Inferior parietal cortex (tissue), 1 donor: ENCODE results near the gene BCL7C.
"Not testable (repeated sequence)": the region's sequence is repeated elsewhere in the genome, so short reads cannot be mapped to it uniquely, and the experiment has no call there.

Experiments
- DNase-seq: peaks from one replicate; pipeline ENCODE4 v3.0.0-alpha.2; 2016; ENCODE audit errors: extremely low spot score

BCL7C gene

DNA sequence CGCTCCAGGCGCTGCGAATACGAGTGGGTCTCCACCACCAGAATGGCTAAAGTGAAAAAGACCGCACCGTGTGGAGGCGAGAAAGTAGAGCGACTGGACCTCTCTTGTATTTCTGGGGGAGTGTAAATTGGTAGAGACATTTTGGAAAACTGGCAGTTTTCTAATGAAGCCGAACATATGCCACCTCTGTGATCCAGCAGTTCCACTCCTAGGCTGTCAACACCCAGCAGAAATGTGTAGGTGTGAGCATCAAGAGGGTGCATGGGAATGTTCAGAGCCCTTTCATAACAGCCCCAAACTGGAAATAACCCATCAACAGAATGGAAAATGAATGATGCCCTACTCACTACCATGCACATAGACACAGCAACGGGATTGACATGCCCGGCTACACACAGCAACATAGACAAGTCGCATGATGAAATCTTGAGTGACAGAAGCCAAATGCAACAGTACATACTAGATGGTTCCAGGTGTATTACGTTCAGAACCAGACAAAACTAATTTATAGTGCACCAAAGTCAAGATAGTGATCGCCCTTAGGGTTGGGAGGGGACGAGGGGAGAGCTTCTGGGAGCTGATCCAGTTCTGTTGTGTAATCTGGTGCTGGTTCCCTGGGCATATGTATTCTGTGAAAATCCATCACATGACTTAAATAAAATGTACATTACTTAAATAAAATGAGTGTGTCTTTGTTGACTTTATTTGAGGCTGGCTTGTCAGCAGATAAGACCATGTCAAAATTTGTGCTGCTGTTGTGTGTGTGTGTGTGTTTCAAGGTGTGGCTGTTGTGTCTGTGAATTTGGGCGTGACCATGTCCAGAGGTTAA is 877 bp upstream of the BCL7C start:
- DNase-seq = no peak

DNA sequence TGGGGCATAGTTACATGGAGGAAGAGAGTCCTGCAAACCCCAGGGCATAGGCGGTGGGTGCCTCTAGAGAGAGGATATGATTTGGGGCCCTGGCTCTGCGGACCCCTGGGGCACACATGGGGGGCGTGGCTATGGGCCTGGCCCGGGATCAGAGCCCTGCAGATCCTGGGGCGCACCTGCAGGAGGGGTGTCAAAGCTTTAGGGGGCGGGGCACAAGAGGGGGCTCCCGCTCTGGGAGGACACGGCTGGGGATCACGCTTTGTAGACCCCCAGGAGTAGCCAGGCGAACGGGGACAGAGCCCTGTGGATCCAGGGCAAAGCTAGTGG is 497 bp downstream of the BCL7C start:
- DNase-seq = no peak

DNA sequence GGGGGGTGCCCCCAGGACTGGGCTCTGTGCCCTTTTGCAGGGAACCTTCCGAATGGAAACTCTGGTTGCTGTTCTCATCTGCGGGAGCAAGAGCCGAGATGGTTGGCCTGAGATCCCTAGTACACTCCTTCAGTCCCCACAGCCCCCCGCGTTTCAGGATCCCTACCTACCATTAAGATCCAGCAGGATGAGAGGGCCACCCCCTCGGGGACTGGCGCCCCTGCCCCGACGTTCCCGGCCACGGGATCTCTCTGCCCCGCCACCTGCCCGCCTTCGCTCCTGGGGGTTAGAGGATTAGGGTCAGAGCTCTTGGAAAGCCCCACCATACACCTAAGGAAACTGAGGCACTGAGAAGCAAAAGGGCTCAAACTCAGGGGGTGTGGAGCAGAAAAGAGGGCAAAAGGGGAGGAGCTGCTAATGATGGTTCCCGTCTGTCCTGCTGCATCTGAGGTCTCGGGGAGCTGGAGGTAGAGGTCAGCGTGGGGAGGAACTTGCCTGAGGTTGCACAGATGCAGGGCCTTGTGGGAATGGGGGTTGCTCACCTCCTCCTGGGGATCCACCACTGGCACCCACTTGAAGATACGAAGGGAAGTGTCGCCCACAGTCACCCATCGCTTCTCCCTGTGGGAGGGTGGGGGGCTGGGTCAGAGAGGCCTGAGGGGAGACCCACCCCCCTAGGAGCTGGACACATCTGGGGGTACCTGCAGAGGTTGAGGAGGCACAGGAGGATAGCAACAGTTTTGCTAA is 1.0 kb downstream of the BCL7C start:
- no peak for DNase-seq

DNA sequence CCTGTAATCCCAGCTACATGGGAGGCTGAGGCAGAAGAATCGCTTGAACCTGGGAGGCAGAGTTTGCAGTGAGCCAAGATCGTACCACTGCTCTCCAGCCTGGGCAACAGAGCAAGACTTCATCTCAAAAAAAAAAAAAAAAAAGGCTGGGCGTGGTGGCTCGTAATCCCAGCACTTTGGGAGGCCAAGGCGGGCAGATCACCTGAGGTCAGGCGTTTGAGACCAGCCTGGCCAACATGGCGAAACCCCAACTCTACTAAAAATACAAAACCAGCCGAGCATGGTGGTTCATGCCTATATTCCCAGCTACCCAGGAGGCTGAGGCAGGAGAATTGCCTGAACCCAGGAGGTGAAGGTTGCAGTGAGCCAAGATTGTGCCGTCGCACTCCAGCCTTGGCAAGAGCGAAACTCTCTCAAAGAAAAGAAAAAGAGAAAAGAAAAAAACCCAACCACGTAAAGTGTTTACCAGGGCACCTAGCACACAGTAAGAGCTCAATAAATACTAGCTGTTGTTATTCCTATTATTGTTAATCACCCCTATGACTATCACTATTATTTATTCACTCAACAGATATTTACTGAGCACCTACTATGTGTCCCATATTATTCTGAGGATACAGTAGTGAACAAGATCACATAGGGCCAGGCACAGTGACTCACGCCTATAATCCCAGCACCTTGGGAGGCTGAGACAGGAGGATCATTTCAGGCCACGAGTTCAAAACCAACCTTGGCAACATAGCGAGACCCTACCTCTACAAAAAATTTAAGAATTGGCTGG is 2.6 kb downstream of the BCL7C start:
- not testable (repeated sequence) for DNase-seq

DNA sequence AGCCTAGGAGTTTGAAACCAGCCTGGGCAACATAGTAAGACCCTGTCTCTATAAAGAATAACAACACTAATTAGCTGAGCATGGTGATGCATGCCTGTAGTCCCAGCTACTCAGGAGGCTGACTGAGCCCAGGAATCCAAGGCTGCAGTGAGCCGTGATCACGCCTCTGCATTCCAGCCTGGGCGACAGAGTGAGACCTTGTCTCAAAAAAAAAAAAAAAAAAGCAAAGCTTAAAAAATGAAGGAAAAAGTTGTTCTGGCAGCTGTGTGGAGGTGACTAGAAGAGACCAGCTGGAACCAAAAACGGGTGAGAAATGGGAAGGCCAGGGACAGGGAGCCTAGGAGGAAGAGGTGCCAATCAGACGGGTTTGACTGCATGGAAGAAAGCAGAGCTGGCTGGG is 4.2 kb downstream of the BCL7C start:
- DNase-seq = no peak

DNA sequence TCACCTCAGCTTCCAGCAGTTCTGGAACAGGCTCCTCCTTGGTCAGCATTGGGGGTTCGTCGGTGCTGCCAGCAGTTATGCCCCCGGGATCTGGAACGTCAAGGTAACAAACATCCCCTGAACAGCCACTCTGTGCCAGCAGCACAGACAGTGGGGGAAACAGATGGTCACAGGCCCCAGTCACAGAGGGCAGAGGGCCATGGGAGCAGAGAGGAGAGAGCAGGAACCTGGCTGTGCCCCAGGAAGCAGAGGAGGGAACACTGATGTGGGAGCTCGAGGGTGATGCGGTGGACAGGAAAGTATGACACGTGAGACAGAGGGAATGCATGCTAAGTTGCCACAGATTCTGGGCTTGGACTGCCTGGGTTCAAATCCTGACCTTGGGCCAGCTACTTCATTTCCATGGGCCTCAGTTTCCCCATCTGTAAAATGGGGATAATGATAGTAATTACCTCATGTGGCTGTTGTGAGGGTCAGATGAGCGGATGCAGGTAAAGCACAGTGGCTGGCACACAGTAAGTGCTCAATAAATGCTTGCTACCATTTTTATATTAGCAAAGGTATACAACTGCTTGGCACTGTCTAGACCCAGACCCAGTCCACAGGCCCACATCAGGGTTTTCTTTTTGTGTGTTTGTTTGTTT is 4.9 kb downstream of the BCL7C start:
- no peak for DNase-seq

DNA sequence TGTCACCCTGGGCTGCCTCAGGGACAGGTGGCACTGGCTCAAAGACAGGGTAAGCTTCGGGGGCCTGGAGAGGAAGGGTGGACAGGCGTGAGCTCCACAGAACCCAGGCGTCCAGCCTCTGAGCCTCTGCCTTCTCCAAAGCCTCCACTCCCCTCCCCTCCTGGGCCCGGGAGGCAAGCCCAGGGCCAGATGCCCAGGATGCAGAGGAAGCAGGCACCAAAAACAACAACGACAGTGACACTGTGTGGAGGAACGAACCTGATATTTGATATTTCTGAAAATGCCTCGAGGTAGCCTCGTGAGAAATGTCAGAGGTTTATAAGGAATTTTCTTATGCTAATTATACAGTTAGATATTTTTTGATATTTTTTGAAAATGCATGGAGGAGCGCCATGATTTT is 6.0 kb downstream of the BCL7C start:
- no peak for DNase-seq

DNA sequence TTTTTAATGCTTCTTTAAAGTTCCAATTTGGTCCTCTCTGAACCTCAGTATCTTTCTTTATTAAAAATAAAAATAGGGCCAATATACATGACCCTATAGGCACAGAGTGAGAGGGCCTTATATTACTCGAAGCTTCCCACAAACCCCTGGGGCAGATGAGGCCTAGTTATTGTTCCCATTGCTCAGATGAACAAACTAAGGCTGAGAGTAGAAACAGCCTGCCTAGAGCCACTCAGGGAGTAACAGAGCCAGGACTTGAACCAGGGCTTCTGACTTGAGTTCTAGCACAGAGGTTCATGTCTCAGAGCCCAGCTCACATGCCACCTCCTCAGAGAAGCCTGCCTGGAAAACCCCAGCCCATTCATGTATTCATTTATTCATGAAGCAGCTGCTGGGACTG is 7.7 kb downstream of the BCL7C start:
- DNase-seq = no peak

DNA sequence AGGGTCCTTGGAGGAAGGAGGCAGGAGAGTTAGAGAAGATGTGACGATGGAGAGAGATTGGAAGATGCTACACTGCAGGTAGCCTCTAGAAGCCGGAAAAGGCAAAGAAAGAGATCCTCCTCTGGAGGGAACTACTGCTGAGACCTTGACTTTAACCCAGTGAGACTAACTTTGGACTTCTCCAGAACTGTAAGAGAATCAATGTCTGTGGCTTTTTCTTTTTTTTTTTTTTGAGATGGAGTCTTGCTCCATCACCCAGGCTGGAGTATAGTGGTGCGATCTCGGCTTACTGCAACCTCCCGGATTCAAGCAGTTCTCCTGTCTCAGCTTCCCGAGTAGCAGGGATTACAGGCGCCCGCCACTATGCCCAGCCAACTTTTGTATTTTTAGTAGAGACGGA is 8.7 kb downstream of the BCL7C start:
- DNase-seq = no peak

DNA sequence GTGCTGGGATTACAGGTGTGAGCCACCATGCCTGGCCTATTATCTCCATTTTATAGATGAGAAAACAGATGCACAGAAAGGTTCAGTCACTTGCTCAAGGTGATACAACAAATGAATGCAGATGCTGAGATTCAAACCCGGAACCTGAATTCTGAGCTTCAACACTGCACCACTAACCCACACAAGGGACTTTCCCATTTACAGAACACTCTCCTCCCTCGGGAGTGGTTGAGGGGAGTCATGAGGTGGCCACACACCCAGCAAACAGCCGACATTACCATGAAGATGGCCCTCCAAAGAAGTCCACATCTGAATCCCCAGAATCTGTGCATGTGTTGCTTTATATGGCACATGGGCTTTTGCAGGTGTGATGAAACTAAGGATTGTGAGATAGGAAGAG is 9.1 kb downstream of the BCL7C start:
- DNase-seq = no peak

DNA sequence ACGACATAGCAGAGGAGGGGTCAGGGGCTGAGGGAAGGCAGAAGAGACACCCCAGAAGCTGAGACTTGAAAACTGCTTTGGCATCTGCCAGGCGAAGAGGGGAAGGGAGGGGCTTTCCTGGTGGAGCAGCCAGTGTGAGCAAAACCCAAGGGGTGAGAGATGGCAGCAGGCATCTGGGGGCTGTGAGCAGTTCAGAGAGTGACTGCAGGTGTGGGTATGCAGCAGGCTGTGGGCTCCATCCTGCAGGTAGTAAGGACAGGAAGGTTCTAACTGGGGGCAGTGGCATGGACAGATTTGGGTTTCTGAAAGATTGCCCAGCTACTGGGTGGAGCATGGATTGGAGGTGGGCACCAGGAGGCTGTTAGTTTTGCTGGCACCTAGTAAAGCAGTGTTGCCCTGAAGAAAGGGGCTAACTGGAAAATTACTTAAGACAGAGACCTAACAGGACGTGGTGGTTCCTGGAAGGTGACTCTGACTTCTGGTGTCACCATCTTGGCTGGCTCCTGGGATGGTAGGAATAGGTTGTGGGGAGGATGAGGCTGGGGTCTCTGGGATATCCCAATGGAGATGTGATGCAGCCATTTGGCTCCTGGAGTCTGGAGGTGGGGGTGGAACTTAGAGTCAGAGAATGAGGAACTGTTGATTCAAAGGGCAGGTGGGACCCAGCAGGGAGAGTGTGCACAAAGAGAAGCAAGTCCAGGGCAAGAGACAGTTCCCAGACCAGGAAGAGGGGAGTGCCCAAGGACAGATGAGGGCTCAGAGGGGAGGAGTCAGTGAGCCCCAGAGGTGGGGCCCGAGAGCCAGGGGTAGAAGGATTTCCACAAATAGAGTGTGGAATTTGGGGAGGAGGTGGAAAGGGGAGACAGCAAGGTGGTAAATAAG is 11.2 kb downstream of the BCL7C start:
- DNase-seq = no peak

DNA sequence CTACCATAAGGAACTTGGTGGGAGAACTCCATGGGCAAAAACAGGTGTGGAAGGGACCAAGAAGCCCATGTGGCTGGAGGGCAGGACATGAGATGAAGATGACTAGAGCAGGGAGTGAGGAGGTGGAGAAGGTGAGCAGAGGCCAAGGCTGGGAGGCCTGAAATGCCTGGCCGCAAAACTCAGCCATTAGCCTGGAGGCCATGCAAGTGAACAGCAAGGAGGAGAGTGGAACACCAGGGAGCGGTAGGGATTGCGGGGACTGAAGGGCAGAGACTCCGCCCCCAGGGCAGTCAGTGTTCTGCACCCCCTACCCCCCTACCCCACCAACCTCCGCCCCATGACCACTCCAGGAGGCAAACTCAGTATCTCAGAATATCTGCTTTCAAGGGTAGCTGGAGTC is 17.0 kb downstream of the BCL7C start:
- DNase-seq = no peak

DNA sequence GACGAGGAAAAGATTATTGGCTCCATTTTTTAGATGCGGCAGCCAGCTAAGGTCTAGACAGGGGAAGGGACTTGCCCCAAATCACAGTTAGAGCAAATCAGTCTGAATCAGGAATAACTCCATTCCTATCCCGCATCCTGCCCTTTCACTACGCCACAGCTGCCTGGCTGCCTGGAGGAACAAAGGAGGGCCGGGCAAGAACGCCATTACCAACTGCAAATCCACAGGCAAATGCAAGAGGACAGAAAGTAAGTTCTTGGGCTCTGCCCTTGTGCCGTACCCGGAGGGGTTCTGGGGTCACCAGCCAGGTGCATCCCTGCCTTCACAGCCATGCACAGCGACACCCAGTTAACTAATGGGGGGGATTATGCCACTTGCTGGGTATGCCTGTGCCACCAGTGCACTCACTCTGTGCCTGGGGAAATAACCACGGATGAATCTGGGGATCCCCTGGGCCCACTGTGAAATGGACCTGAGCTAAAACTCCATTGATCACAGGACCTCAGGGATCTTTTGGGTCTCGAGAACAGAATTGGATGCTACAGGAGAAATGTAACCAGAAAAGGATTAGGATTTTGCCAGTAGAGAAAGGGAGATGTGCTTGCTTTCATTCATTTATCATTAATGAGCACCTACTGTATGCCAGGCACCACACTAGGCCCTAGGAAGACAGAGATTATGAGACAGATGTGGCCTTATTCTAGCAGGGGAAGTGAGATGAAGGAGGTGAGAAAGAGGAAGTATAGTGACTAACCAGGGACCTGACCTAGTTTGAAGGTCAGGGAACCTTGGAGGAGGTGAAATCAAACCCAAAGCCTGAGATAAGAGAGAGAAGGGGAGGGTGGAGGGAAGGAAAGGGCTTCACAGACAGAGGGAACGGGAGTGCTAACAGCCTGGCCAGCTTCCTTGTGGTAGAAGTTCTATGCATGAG is 17.7 kb downstream of the BCL7C start:
- peak; percentile 15 for DNase-seq

DNA sequence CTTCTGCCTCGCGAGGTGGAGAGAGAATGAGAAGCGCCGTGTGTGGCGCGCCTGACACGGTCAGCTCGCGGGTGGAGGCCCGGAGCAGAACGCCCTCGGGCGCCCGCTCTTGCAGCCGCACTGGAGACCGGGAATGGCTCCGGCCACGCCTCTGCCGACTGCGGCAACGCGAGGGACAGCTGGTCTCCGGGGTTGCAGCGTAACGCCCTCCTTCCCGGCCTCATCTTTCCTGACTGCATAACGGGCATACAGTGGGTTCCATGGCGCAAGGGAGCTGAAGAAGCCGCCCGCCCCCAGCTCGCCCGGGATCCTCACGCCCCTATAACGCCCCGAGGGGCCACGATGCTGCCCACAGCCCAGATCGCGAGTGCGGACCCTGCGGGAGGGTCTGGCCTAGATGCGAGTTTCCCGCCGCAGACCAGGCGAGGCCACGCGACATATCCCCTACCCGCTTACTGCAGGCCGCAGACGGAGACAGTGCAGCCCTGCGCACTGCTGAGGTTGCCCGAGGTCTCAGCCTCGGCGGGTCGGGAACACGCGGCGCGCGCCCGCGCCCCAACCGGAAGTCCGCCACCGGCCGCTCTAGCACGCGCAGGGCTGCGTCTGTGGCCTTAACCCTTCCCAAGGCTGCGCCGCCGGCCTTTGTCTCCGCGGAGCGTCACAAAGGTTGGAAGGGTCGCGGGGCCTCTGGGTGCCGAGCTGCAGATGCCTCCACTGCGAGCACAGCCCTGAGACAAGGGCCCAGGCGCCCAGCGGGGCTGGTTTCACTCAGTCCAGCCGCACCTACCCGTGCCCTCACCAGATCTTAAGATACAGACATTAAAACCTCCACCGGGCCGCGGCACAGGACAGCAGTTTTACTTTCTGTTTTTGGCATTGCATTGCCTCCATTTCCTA is 18.8 kb downstream of the BCL7C start:
- DNase-seq = peak; percentile 91

DNA sequence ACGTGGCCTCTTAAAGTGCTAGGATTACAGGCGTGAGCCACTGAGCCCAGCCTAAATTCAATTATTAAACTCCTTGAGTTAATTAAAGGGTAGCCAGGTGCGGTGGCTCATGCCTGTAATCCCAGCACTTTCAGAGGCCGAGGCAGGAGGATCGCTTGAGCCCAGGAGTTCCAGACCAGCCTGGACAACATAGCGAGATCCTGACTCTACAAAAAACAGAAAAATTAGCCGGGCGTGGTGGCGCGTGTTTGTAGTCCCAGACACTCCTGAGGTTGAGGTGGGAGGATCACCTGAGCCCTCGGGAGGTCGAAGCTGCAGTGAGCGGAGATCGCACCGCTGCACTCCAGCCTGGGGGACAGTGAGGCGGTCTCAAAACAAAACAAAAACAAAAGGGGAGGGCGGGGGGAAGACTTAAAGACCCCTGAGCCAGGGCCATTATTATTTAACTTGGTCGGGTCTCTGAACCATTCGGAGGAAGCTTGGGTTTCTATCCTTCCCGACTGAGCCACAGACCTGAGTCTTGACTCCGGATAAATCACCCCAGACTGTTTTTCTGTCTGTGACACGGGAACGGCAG is 19.5 kb downstream of the BCL7C start:
- no peak for DNase-seq

DNA sequence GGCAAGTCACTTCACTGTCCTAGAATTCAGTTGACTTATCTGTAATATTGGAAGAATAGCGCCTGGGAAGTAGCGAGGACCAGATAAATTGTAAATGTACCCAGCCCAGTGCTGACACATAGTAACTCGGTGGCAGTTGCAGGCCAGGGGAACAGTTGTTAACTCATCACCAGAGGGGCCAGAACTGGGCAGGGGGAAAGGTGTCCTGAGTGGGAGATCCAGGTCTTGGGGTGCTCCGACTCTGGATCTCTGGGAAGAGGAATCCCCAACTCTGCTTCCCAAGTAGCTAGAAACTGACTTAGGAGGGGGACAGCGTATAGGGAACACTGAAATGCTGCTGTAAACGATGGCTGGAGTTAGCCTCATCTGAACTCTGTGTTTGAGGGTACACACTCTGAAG is 23.0 kb downstream of the BCL7C start:
- no peak for DNase-seq

DNA sequence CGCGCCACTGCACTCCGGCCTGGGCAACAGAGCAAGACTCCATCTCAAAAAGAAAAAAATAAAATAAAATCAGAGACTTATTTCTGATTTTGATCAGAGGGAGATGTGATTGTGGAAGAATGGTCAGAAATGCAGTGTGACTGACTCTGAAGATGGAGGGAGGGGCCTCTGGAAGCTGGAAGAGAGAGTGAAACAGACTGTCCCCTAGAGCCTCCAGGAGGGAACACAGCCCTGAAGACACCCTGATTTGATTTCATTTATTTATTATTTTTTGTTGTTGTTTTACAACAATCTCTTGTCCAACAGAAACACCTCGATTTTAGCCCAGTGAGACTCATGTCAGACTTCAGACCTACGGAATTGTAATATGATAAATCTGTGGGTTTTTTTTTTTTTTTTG is 26.1 kb downstream of the BCL7C start:
- DNase-seq = no peak

DNA sequence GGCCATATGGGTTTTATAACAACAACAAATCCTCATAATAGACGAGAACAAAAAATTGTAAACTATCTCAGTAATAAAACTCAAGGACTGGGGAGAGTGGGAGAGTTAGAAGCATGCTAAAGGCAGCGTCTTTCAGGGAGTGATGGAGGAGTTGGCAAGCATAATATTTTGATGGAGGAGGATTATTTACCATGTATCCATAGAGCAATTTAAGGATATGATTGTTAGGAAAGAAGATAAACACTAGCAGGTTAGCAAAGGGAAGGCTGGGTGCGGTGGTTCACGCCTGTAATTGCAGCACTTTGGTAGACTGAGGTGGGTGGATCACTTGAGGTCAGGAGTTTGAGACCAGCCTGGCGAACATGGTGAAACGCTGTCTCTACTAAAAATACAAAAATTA is 27.8 kb downstream of the BCL7C start:
- DNase-seq = no peak

DNA sequence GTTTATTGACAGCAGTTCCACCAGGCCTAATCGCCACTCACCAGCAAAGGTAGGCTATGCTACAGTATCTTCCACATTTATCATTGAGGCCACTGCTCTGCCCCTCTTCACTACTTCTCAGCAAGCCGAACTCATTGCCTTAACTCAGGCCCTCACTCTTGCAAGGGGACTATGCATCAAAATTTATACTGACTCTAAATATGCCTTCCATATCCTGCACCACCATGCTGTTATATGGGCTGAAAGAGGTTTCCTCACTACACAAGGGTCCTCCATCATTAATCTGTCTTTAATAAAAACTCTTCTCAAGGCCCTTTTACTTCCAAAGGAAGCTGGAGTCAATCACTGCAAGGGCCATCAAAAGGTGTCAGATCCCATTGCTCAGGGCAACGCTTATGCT is 30.7 kb downstream of the BCL7C start:
- DNase-seq = not testable (repeated sequence)
